Stimulated activated CD8-positive, alpha-beta memory T cell treated with anti-CD3 and anti-CD28 coated beads, Interleukin-12 subunit alpha, Interleukin-12 subunit beta, amount 100 ng/mL, for 1 hour (primary cell): ENCODE results near the gene TNFRSF13B.
"Not testable (repeated sequence)": the region's sequence is repeated elsewhere in the genome, so short reads cannot be mapped to it uniquely, and the experiment has no call there.

Experiments
- DNase-seq: peaks from one replicate; pipeline ENCODE4 v3.0.0-alpha.2; 2020; ENCODE audit warnings: low read depth

The TNFRSF13B gene

DNA sequence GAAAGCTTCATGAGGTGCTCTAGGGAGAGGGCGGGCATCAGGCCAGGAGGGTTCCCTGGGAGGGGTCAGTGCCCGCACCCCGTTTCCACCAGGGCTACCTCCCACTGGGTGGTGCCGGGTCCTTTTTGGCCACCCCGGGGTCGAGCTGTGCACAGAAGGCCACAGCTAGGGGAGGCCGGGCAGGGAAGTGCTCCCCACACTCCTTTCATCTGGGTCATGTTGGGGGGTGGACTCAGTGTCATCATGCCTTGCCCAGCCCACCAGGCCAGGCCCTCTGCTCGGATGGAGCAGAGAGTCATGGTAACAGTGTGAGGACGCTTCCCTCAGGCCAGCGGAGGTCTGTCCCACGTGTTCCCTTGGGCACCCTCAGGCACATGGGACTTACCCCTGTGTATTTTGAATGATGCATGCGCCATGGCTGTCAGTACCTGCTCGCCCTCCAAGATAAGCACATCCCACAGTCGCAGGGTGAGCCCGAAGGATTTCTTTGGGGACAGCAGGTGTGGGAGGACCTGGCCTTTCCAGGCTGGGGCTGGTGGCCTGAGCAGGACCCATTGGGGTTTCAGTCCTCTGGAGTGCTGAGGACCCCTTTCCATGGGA is 46.4 kb downstream of the TNFRSF13B start:
- DNase-seq = no peak

DNA sequence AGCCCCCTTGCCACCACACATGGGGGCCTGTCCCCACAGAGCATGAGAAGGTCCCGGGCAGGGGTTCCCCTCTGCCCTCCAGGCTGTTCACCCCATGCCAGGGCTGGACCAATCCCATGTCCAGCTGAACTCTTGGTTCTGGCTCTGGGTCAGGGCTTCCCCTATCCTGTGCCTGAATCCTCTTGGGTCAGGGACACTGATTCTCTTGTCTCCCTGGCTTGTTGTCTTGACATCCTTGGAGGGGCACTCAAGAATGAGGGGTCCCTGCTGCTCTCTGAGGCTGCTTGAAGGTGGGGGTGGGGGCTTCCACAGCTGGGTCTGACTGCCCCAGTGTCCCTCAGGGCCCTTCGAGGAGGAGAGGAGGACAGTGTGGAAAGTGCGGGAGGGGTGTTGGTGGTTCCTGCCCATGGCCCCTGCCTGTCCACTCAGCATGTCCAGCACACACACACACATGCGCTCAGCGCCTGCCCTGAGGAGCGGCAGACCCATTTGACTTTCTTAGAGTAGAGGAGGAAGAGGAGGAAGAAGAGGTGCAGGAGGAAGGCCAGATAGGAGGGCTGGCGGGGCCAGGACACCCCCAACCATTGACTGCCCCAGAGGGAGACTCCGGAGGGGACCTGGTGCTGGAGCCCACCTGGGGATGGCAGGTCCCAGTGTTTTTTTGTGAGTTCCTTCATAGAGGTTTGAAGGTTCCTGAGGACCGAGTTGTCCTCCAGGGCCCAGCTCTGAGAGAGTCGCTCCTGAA is 47.0 kb downstream of the TNFRSF13B start:
- no peak for DNase-seq

DNA sequence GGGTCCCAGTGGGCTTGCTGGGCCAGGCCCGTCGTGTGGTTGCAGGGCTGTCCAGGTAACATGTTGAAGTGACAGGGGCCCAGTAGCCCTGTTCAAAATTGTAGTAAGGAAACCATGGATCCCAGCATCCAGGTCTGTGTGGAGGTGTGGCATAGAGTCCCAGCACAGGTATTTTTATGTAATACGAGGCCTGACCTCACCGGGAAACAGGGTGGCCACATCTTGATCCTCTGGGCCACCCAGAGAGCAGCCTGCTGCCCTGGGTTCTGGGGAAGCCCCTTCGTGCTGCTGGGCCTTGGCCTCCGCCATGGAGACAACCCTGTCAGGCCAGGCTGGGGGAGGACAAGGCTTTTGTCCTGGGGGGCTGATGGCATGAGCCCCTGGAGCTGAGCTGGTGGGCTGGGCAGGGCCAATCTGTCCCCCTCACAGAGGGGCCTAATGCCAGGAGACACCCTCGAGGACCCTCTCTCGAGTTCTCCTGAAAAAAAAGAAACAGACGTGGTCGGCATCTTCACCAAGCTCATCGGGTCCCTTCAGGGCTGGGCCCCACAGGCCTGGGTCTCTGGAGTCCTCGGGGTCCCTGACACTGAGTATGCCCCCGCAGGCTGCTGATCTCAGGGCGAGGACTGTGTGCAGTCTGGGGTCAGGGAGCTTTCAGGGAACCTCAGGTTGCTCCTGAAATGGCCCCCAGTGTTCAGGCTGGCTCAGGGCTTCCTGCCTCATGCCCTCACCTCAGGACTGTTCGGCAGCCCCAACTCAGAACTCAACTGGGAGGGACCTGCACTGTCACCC is 47.8 kb downstream of the TNFRSF13B start:
- no peak for DNase-seq

DNA sequence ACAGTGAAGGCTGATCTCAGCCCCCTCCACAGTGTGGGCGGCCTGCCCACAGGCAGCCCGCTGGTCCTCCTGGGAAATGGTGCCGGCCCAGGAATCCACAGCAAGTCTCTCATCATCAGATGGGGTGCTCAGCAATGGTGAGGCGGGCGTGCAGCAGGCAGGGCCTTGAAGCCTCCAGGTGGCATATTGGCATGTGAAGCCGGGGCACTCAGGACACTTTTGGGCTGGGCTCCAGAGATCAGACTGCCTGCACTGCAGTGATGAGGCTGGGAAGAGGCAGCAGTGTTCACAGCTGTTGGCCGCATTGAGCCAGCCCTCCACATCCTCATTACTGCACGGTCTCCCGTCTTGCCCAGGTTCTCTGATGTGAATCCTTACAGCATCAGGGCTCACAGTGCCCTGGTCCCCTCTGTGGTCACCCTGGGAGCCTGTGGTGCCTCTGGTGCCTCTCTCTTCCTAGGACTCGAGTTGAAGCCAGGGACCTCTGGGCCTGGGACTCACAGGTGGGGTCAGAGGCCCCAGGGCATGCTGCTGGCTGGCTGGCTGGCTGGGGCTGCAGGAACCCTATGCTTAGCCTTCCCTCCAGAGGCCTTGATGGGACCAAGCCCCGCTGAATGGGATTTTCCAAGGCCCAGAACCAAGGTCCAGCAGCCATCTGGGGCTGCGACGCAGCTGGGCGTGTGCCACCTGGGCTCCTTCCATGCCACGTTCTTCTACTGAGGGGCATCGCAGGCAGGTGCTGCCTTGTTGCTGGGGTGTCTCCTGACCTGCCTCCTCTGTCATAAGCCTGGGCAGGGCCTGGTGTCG is 48.6 kb downstream of the TNFRSF13B start:
- DNase-seq = no peak

DNA sequence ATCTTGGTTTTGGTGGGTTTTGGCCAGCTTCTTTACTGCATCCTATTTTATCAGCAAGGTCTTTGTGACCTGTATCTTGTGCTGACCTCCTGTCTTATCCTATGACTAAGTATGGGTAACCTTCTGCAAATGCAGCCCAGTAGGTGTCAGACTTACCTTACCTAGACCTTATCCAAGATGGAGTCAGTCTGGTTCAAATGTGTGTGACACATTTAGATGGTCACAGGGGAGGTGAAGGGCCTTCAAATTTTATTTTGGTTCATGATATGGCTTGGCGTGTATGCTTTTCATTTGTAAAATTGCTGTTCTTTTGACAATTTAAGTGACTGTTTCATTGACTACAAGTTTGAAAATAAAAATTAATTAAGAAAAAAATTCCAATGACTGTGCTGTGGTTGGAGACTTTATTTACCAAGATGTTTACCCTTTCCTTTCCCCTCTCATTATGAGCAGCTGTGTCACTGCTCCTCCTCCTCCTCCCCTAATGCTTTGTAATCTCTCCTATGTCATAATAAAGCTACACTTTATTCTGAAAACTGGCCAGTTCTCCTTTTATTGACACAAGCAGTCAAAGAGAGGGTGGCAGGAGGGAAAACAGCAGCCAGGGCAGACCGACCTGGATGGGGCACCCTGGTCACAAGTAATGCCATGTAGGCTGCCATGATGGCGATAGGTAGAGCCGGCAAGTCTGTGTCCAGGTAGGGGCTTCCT is 49.4 kb downstream of the TNFRSF13B start:
- no peak for DNase-seq

DNA sequence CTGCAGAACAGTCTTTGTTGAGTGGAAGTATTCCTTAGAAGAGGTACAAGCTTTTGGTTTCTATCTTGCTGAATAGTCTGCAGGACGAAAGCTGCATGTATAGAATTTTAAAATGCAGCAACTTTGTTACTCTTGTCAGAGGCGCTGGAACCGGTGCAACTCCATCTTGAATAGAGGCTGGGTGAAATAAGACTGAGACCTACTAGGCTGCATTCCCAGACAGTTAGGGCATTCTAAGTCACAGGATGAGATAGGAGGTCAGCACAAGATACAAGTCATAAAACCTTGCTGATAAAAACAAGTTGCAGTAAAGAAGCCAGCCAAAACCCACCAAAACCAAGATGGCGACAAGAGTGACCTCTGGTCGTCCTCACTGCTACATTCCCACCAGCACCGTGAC is 50.5 kb downstream of the TNFRSF13B start:
- DNase-seq = not testable (repeated sequence)

DNA sequence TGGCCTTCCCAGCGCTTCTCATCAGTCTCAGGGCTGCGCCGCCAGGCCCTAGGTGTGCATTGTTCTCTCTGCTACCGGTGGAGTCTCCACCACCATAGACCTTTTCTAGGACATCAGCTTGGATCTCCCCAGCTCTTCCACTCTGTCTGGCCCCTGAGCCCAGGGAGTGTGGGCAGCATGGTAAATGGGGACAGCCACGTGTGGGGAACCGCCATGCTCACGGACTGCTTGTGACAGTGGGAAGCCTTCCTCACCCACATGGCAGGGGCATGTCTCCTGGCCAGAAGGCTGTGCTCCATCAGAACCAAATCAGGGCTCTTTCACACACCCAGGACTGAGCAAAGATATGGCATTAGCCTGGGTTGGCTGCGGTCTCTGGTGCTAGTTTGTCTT is 51.3 kb downstream of the TNFRSF13B start:
- no peak for DNase-seq

DNA sequence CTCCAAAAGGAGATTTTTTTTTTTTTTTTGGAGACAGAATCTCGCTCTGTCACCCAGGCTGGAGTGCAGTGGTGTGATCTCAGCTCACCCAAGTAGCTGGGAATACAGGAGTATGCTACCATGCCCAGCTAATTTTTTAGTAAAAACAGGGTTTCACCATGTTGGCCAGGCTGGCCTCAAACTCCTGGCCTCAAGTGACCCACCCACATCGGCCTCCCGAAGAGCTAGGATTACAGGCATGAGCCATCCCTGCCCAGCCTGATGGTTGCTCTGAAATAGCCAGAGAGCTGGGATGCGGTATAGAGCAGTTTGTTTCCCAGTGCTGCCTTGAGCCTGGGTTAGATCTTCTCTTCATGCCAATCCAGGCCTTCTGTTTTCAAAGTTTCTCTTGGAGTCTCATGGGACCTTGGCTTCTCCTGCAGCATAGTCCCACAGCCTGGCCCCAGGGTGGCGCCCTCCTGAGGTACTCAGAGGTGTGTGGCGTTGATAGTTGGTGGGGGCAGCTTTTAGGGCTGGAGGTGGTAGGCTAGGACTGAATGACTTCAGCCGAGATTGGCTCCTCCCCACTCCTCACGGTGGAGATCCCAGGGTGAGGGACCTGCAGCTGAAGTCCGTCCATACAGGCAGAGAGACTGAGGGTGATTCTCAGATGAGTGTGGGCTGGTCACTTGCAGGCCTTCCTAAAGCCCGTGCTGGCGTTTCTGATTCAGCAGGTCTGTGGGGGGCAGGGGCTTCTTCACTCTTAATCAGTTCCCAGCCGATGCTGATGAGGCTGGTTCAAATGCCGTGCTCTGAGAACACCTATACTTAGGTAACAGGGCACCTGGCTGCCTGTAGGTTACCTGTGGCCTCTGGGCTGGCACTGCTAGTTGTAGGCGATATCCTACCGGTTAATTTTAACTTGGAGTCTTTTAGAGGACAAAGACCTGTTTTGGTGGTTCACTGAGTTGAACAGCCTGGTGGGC is 52.0 kb downstream of the TNFRSF13B start:
- no peak for DNase-seq

DNA sequence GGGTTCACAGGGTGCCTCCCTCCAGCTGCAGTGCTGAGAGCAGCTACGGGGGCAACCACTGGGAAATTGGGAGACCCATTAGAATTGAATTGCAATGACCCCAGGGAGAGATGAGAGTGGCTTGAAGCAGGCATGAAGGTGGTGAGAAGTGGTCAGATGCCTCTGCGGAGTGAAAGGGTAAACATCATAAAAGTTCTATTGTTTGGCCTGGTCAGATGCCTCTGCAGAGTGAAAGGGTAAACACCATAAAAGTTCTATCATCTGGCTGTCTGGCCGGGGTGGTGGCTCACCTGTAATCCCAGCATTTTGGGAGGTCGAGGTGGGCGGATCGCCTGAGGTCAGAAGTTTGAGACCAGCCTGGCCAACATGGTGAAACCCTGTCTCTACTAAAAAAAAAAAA is 53.5 kb downstream of the TNFRSF13B start:
- DNase-seq = no peak

DNA sequence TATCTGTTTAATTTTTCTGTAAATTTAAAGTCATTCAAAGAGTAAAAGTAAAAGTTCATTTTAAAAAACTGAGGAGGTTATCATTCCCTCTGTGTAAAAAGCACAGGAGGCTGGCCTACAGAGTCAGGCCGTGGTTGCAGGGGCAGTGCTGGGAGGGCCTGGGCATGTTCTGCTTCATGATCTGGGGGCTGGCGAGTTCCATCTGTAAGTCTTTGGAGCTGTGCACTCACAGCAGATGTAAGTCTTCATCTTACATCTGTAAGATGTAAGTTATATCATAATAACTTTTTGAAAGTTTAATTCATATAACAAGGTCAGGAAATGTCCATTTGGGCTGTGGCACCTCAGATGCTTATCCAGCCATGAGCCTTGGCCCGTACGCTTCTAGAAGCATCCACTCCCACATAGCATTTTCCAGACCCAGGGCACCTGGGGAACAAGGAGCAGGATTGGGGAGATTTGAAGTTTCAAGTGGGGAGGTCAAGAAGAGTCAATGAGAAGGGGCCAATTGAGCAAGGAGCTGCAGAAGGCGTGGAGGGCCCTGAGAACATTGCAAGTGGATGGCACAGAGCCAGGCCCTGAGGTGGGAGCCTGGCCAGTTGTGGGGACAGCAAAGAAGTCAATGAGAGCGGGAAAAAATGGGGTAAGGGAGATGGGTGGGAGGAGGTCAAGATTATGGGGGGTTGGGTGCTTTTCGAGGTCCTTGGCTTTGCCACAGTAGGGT is 54.1 kb downstream of the TNFRSF13B start:
- DNase-seq = no peak

DNA sequence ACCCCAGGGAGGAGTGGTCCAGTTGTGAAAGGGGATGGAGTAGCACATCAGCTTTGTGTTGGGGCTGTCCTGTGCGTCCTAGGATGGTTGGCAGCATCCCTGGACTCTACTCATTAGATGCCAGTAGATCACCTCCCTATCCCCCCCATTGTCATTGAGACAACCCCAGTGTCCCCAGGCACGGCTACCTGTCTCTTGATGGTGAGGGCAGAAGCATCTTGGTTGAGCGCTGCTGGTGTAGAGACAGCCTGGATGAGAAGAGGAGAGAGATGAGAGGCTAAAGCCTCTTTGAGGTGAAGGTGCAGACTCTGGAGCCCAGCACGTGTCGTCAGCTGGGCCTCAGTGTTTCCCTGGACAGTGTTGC is 55.4 kb downstream of the TNFRSF13B start:
- no peak for DNase-seq

DNA sequence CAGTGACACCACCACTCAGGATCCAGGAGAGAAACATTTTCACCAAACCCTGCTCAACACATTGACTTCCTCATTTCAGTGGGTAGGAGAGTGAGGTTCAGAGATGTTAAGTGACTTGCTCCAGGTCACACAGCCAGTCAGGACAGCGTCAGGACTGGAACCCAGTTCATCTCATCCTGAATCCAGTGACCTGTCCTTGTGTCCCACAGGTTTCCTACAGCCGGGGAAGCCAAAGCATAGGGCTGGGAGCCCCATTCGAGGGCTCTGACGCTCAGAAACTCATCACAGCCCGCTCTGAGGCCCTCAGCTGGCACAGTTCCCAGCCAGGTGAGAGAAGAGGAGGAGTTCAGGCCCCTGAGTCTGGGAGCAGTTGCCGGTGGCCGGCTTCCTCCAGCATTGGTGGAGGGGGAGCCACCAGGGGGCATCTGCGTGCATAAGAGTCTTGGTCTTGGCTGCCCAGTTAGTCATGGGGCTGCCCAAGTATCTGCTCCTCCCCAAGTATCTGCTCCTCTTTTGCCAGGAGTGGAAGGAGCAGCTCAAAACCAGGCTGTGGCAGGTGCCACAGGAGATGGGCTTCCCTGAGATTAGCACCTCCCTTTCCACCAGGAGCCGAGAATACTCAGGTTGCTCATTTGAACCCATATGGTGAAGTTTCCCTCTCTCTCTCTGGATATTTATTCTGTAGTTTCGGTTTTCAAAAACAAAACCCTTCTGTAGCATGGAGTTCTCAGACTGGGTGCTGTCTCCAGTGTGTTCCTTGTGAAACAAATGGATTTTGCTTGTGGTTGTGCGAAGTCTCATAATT is 56.0 kb downstream of the TNFRSF13B start:
- DNase-seq = no peak

DNA sequence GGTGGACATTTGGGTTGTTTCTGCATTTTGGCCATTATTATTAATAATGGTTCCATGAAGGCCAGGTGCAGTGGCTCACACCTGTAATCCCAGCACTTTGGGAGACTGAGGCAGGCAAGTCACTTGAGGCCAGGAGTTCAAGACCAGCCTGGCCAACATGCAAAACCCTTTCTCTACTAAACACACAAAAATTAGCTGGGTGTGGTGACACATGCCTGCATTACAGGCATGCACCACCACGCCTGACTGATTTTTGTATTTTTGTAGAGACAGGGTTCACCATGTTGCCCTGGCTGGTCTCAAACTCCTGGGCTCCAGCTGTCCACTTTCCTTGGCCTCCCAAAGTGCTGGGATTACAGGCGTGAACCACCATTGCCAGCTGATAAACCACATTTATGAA is 58.5 kb downstream of the TNFRSF13B start:
- no peak for DNase-seq

DNA sequence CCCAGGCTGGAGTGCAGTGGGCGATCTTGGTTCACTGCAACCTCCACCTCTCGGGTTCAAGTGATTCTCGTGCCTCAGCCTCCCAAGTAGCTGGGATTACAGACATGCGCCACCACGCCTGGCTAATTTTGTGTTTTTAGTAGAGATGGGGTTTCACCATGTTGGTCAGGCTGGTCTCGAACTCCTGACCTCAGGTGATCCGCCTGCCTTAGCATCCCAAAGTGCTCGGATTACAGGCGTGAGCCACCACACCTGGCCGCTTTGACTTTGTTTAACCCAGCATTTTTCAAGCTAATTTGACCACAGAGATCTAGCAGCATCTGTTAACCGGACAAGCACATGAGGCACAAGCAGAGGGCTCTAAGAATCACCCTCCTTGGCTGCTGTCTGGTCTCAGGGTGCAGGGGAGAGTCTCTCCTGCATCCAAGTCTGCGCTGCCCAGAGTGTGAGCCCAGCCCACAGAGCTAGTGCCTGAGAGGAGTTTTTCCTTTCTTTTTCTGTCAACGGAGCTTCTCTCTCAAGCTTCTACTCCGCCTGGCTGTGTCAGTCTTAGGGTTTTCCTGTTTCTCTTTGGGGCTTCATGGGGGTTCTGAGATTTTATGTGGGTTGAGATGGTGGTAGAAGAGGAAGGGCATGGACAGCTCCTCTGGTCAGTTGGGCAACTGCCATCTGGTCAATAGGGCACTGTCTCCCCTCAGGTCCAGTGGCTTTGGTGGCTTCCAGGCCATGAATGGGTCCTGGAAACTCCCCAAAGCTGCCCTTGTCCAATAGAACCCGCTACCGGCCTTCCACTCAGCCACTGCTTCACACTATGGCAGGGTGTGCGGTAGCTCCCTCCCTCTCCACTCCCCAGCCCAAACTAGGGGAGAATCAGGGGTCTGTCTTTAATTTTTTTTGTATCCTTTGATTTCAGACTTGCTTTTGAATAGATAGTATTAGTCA is 59.6 kb downstream of the TNFRSF13B start:
- DNase-seq = no peak

DNA sequence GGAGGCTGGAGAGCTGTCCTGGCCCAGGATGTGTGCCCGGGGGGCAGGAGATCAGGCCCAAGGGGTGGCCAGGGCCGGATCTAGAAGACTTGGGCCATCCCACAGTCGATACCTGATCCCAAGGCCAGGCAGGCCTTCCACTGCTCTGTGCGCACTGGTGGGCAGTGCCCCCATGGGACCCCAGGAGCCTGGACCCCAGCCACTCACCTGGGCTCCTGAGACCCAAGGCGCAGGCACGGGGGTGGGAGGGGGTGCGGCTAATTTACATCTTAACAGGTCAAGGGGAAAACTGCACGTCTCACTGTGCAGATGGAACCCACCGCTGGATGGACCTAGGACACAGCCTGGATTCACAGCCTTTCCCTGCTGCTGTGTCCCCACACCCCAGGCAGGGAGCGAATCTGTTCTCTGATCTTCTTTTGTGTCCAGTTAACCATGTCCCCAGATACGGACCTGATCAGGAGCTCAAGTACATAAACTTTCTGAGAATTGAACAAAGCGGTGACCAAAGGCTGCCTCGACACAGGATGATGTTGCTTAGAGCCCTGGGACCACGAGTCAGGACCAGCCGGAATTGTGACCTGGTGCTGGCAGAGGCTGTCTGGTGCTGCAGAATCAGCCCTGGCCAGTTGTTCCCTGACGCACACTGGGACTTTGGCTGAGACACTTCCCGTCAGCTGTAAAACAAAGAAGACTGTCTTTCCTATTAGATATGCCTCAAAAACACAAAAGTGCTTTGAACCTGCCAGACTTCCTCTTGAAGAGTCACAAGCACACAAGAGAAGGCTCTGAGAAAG is 60.6 kb downstream of the TNFRSF13B start:
- DNase-seq = no peak

DNA sequence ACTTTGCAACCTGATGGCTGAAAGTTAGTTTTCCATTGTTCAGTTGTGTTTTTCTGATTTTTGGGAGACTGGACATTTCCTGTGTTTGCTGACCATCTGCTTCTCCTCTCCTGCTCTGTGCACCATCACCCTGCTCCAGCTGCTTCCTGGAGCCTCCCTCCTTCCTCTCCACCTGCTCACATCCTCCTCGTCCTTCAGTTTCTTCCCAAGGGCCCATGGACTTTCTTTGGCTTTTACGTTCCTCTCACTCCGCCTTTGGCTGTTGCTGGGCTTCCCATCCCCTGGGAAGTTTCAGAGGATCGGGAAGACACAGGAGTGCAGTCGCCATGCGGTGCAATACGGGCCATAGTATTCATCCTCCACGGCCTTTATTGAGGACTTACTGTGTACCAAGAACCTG is 61.6 kb downstream of the TNFRSF13B start:
- no peak for DNase-seq
